HG03066 (cell line): Measurements from ENCODE around the gene AUTS2.
A peak's percentile ranks its signal among the peaks of the same experiment; 100 is the strongest.

Experiments used
- ATAC-seq: cut with Tn5 transposase; IDR thresholded peaks from one replicate; pipeline ENCODE4 v1.9.1; 2021; ENCODE audit warnings: low read depth; ENCODE audit not compliant: unreplicated experiment

Gene AUTS2

GRCh38 chr7:70669854-70670253 is 1071.6 kb downstream of the AUTS2 start:
- ATAC-seq = no peak

GRCh38 chr7:70670288-70670687 is 1072.0 kb downstream of the AUTS2 start:
- no peak for ATAC-seq

- no peak for ATAC-seq
Measured at GRCh38 chr7:70673778-70674570, 1075.7 kb downstream of the AUTS2 start.

- no peak for ATAC-seq
Measured at GRCh38 chr7:70674571-70675010, 1076.3 kb downstream of the AUTS2 start.

GRCh38 chr7:70676243-70676642 is 1078.0 kb downstream of the AUTS2 start:
- no peak for ATAC-seq

GRCh38 chr7:70678621-70679251 is 1080.5 kb downstream of the AUTS2 start:
- ATAC-seq = no peak

- no peak for ATAC-seq
Measured at GRCh38 chr7:70679661-70680060, 1081.4 kb downstream of the AUTS2 start.

- no peak for ATAC-seq
Measured at GRCh38 chr7:70680306-70680705, 1082.0 kb downstream of the AUTS2 start.

GRCh38 chr7:70680743-70681468 is 1082.6 kb downstream of the AUTS2 start:
- no peak for ATAC-seq

- ATAC-seq = peak; percentile 75
Measured at GRCh38 chr7:70681469-70682350, 1083.4 kb downstream of the AUTS2 start.

GRCh38 chr7:70684173-70684572 is 1085.9 kb downstream of the AUTS2 start:
- no peak for ATAC-seq

GRCh38 chr7:70693321-70693685 is 1095.0 kb downstream of the AUTS2 start:
- no peak for ATAC-seq

- ATAC-seq = peak; percentile 56
Measured at GRCh38 chr7:70693686-70694433, 1095.6 kb downstream of the AUTS2 start.

GRCh38 chr7:70694434-70694970 is 1096.2 kb downstream of the AUTS2 start:
- peak; percentile 40 for ATAC-seq

GRCh38 chr7:70694971-70695794 is 1096.9 kb downstream of the AUTS2 start:
- ATAC-seq = peak; percentile 10

GRCh38 chr7:70695795-70696083 is 1097.5 kb downstream of the AUTS2 start:
- ATAC-seq = no peak

- ATAC-seq = no peak
Measured at GRCh38 chr7:70696201-70696754, 1098.0 kb downstream of the AUTS2 start.

GRCh38 chr7:70698219-70698832 is 1100.1 kb downstream of the AUTS2 start:
- ATAC-seq = no peak
